PFSK-1 (cell line): ENCODE measurements around the gene TMPRSS4.

Experiments
- POLR2AphosphoS5 ChIP-seq: IDR thresholded peaks from 2 replicates; pipeline ENCODE4 v1.6.1; 2012; ENCODE audit warnings: low read depth, mild to moderate bottlenecking, control low read depth, low read length, moderate library complexity
- SIN3A ChIP-seq: IDR thresholded peaks from 2 replicates; pipeline ENCODE4 v1.6.1; 2012; ENCODE audit warnings: mild to moderate bottlenecking, low read length, moderate library complexity, borderline replicate concordance; ENCODE audit not compliant: insufficient read depth
- TAF1 ChIP-seq: IDR thresholded peaks from 2 replicates; pipeline ENCODE4 v1.6.1; 2012; ENCODE audit warnings: low read length, control low read depth, borderline replicate concordance; ENCODE audit not compliant: insufficient read depth
- TF ChIP-seq, protein P1 (sequence below), 2 experiments: IDR thresholded peaks; 2 replicates each; pipeline versions ENCODE4 v1.6.1 to v1.8.0; 2011 to 2012; ENCODE audit warnings: low read depth in 2 of 2, low read length in 2 of 2, control low read depth in 1 of 2, inconsistent platforms in 1 of 2, mild to moderate bottlenecking in 1 of 2, moderate library complexity in 1 of 2; ENCODE audit not compliant: insufficient read depth in 1 of 2

DNA sequence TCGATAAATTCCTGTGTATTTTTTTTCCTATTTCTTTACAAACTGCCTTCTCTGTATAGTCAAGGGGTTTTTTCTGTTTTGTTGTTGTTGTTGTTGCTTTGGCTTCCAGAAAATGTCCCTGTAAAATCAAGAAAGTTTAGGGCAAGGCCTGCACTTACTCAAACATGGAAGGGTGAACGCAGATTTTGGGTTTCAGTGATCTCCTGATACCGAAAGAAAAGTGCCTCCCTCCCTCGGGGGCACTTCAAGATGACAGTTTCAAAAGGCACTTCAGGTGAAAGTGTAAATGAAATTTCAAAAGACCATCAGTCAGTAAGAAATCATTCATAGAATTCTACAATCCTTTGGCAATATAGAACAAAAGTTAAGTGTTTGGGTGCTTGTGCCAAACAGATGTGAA, 43.4 kb upstream of the TMPRSS4 start:
- TF ChIP-seq, protein P1, sequence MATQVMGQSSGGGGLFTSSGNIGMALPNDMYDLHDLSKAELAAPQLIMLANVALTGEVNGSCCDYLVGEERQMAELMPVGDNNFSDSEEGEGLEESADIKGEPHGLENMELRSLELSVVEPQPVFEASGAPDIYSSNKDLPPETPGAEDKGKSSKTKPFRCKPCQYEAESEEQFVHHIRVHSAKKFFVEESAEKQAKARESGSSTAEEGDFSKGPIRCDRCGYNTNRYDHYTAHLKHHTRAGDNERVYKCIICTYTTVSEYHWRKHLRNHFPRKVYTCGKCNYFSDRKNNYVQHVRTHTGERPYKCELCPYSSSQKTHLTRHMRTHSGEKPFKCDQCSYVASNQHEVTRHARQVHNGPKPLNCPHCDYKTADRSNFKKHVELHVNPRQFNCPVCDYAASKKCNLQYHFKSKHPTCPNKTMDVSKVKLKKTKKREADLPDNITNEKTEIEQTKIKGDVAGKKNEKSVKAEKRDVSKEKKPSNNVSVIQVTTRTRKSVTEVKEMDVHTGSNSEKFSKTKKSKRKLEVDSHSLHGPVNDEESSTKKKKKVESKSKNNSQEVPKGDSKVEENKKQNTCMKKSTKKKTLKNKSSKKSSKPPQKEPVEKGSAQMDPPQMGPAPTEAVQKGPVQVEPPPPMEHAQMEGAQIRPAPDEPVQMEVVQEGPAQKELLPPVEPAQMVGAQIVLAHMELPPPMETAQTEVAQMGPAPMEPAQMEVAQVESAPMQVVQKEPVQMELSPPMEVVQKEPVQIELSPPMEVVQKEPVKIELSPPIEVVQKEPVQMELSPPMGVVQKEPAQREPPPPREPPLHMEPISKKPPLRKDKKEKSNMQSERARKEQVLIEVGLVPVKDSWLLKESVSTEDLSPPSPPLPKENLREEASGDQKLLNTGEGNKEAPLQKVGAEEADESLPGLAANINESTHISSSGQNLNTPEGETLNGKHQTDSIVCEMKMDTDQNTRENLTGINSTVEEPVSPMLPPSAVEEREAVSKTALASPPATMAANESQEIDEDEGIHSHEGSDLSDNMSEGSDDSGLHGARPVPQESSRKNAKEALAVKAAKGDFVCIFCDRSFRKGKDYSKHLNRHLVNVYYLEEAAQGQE (IDR thresholded peaks at IDR 0.05; ENCODE audit: insufficient read depth in 1 of 2, low read depth in 2 of 2, low read length in 2 of 2) = no peak
- TF ChIP-seq POLR2AphosphoS5 (no peak), SIN3A (no peak), TAF1 (no peak)
